Neuronal stem cell (in vitro differentiated cells): ENCODE measurements around the gene IRS2.

ENCODE experiments used
- DNase-seq: peaks from one replicate; pipeline ENCODE4 v3.0.0-alpha.2; 2013; ENCODE audit warnings: low spot score
- H2AFZ ChIP-seq: one replicate; pipeline ENCODE4 v1.6.1; 2013; ENCODE audit warnings: mild to moderate bottlenecking, low read length, inconsistent platforms
- H2AK5ac ChIP-seq: 2 replicates; pipeline ENCODE4 v1.6.1; 2013; ENCODE audit warnings: low read depth, mild to moderate bottlenecking, inconsistent platforms, low read length, moderate library complexity, mixed read lengths
- H2BK120ac ChIP-seq: 2 replicates; pipeline ENCODE4 v1.6.1; 2013; ENCODE audit warnings: low read depth, mild to moderate bottlenecking, inconsistent platforms, low read length, moderate library complexity, mixed read lengths
- H2BK12ac ChIP-seq: one replicate; pipeline ENCODE4 v1.6.1; 2013; ENCODE audit warnings: low read length, inconsistent platforms
- H2BK15ac ChIP-seq: 2 replicates; pipeline ENCODE4 v1.6.1; 2013; ENCODE audit warnings: mild to moderate bottlenecking, low read length, inconsistent platforms, mixed read lengths
- H2BK5ac ChIP-seq: one replicate; pipeline ENCODE4 v1.6.1; 2013; ENCODE audit warnings: inconsistent platforms, mild to moderate bottlenecking, low read length, moderate library complexity
- H3K14ac ChIP-seq: one replicate; pipeline ENCODE4 v1.6.1; 2013; ENCODE audit warnings: low read length, inconsistent platforms
- H3K18ac ChIP-seq: 2 replicates; pipeline ENCODE4 v1.6.1; 2013; ENCODE audit warnings: low read length, inconsistent platforms
- H3K23ac ChIP-seq: 2 replicates; pipeline ENCODE4 v1.6.1; 2013; ENCODE audit warnings: low read depth, mild to moderate bottlenecking, mixed read lengths, low read length, inconsistent platforms; ENCODE audit not compliant: poor library complexity
- H3K27ac ChIP-seq: replicated peaks from 3 replicates; pipeline ENCODE4 v1.5.1; 2013; ENCODE audit warnings: low read length, inconsistent platforms
- H3K27me3 ChIP-seq, 3 experiments: 2 replicates each; pipeline ENCODE4 v1.6.1; 2013; ENCODE audit warnings: low read length in 3 of 3, mild to moderate bottlenecking in 2 of 3, inconsistent platforms in 1 of 3, low read depth in 1 of 3, mixed read lengths in 1 of 3, moderate library complexity in 1 of 3; ENCODE audit not compliant: control insufficient read depth in 3 of 3, insufficient read depth in 3 of 3
- H3K36me3 ChIP-seq, 2 donors: replicated peaks in 1 of 2; 2 replicates each; pipeline ENCODE4 v1.6.1; 2013; ENCODE audit warnings: low read length in 2 of 2; ENCODE audit not compliant: control insufficient read depth in 2 of 2, insufficient read depth in 2 of 2
- H3K4ac ChIP-seq: 2 replicates; pipeline ENCODE4 v1.6.1; 2013; ENCODE audit warnings: inconsistent platforms, mild to moderate bottlenecking, low read length, moderate library complexity
- H3K4me1 ChIP-seq, 2 donors: 1 replicate in 1 of 2; 2 replicates in 1 of 2; pipeline ENCODE4 v1.6.1; 2013; ENCODE audit warnings: low read length in 2 of 2, low read depth in 1 of 2; ENCODE audit not compliant: control insufficient read depth in 2 of 2, insufficient read depth in 1 of 2
- H3K4me2 ChIP-seq: one replicate; pipeline ENCODE4 v1.6.1; 2013; ENCODE audit warnings: mild to moderate bottlenecking, low read length, inconsistent platforms; ENCODE audit not compliant: insufficient read depth, poor library complexity, severe bottlenecking
- H3K4me3 ChIP-seq, 2 donors: 2 replicates each; pipeline ENCODE4 v1.5.1; 2013; ENCODE audit warnings: low read length in 2 of 2, mild to moderate bottlenecking in 2 of 2, inconsistent platforms in 1 of 2, moderate library complexity in 1 of 2
- H3K79me1 ChIP-seq: one replicate; pipeline ENCODE4 v1.6.1; 2013; ENCODE audit warnings: low read depth, mild to moderate bottlenecking, inconsistent platforms, low read length, moderate library complexity
- H3K9ac ChIP-seq: one replicate; pipeline ENCODE4 v1.6.1; 2013; ENCODE audit warnings: mild to moderate bottlenecking, low read depth, low read length, inconsistent platforms; ENCODE audit not compliant: poor library complexity
- H3K9me3 ChIP-seq, 2 donors: replicated peaks in 1 of 2; 2 replicates each; pipeline versions ENCODE3 to v1.6.1; 2013; ENCODE audit warnings: low read length in 2 of 2, mild to moderate bottlenecking in 2 of 2, inconsistent platforms in 1 of 2, low read depth in 1 of 2, mixed read lengths in 1 of 2, moderate library complexity in 1 of 2; ENCODE audit not compliant: control insufficient read depth in 2 of 2, insufficient read depth in 1 of 2
- H4K8ac ChIP-seq: one replicate; pipeline ENCODE4 v1.6.1; 2013; ENCODE audit warnings: low read depth, mild to moderate bottlenecking, inconsistent platforms, low read length, moderate library complexity
- H4K91ac ChIP-seq: one replicate; pipeline ENCODE4 v1.6.1; 2013; ENCODE audit warnings: low read length, low read depth, mild to moderate bottlenecking, inconsistent platforms; ENCODE audit not compliant: poor library complexity
- WGBS, 2 donors: extraction: QIAGEN DNeasy Blood & Tissue Kit; methylation state at CpG; one replicate each; pipeline ENCODE4 v1.1.7; 2013; ENCODE audit warnings: missing lambda C conversion rate in 2 of 2, mixed read lengths in 1 of 2; ENCODE audit not compliant: insufficient read length in 2 of 2, insufficient replicate concordance in 1 of 2; ENCODE audit errors: extremely low coverage in 2 of 2; 5-methylcytosine and 5-hydroxymethylcytosine counted together

Gene IRS2

DNA sequence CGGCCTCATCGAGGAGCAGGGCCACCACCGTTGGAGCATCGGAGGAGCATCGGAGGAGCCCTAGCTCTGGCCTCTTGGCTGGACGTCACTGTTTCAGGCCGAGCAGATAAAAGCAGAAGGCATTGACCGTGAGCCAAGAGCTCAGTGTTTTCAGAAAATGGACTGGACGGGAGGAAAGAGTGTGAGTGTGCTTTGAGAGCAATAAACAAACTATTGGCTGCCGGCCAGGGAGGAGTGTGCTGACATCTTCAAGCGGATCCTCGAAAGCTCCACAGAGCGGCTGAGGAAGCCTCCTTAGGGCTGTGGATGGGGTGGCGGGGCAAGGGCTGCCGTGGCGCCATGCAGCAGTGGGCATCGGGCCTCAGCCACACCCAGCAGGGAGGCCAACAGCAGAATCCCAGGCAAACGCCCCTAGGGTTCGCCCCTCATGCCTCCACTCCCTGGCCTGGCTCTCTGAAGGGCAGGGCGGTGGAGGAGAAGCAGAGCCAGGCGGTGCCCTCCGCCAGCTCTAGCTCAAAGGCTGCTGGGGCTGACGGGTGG is 41.8 kb downstream of the IRS2 start:
- no peak overlapping the region for H4K91ac ChIP-seq
- no peak overlapping the region for H2BK12ac ChIP-seq
- no peak overlapping the region for H3K23ac ChIP-seq
- H2AK5ac ChIP-seq: peak overlapping the region; percentile 45
- H3K79me1 ChIP-seq: no peaks in the 10 kb centered on the region
- H3K4me1 ChIP-seq: peaks cover 0 to 6% of the 10 kb centered on the region in 2 donors
- no peaks in the 10 kb centered on the region for H3K27me3 ChIP-seq
- DNase-seq: no peak
- no peak overlapping the region for H2BK5ac ChIP-seq
- no peak overlapping the region for H2BK120ac ChIP-seq
- peak overlapping the region; percentile 40 for H3K14ac ChIP-seq
- no peak overlapping the region for H3K27ac ChIP-seq
- peak overlapping the region; percentile 46 for H2BK15ac ChIP-seq
- H3K9me3 ChIP-seq: peaks cover 1 to 2% of the 10 kb centered on the region in 2 donors
- WGBS, 2 donors: no CpG with 5 or more reads among the region's 23 CpGs
- H3K36me3 ChIP-seq: no peaks in the 10 kb centered on the region
- no peak overlapping the region for H3K9ac ChIP-seq
- no peak overlapping the region for H3K4me3 ChIP-seq
- peak overlapping the region; percentile 84 for H2AFZ ChIP-seq
- H4K8ac ChIP-seq: no peak overlapping the region
- H3K4me2 ChIP-seq: no peak overlapping the region
- peak overlapping the region; percentile 86 for H3K18ac ChIP-seq
- no peak overlapping the region for H3K4ac ChIP-seq

DNA sequence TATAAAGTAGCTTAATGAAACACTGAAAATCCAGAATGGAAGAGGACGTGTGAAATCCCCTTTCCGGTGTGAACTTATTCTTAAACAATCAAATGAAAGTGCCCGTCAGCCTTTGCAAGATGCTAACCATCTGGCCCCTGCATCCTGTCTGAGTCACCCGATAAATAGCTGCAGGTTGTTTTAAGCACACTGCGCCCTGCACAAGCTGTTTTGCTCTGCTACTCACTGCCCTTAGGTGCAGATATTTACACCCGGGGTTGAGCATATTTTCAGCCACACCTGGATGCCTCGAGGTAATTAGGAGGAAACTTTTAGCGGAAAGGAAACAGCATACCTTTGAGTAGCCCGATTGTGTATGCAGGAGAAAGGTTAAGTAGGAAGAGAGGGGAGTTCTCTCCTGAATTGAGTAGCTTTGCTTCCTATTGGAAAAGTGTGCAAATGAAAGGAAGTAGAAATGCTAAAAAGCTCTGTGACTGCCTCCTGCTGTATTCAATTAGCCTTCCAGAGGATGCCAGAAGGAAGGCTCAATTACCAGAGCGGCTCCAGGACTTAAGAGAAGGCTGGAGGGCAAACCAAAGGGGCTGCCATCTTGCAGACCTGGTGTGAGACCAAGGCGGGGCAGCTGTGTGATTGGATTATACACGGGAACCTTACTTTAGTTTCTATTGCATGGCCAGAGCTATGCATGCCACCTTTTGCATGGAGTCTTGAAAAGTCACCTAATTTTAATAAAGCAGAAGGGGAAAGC is 42.5 kb downstream of the IRS2 start:
- Histone ChIP-seq H3K18ac (no peak overlapping the region), H4K91ac (no peak overlapping the region), H2AK5ac (no peak overlapping the region), H3K27ac (no peak overlapping the region), H3K27me3 (no peaks in the 10 kb centered on the region), H3K14ac (no peak overlapping the region), H3K4ac (no peak overlapping the region), H2BK15ac (no peak overlapping the region), H3K4me3 (no peak overlapping the region), H3K9me3 (peaks cover 1 to 2% of the 10 kb centered on the region in 2 donors), H3K79me1 (no peaks in the 10 kb centered on the region), H2AFZ (peak overlapping the region; percentile 84), H4K8ac (no peak overlapping the region), H3K9ac (no peak overlapping the region), H2BK12ac (no peak overlapping the region), H3K4me2 (no peak overlapping the region), H3K23ac (no peak overlapping the region), H3K4me1 (peaks cover 0 to 6% of the 10 kb centered on the region in 2 donors), H2BK120ac (no peak overlapping the region), H2BK5ac (no peak overlapping the region), H3K36me3 (no peaks in the 10 kb centered on the region)
- WGBS, 2 donors: no CpG with 5 or more reads among the region's 12 CpGs
- DNase-seq: no peak

DNA sequence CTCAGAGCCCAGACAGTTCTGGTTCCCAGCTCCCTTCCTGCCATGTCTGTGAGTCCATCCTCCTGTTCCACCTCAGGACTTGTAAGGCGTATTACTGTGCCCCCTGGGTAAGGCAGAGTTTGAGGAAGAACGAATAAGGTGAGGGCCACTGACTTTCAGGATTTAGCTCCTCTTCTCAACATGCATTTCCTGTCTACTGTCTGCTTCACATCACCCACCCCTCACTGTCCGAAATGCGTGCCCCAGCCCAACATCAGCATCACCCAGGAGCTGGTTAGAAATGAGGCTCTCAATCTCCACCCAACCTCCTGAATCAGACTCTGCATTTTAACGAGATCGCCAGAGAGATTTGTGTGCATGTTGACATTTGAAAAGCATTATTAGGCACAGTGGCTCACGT is 44.4 kb downstream of the IRS2 start:
- no peak overlapping the region for H4K8ac ChIP-seq

DNA sequence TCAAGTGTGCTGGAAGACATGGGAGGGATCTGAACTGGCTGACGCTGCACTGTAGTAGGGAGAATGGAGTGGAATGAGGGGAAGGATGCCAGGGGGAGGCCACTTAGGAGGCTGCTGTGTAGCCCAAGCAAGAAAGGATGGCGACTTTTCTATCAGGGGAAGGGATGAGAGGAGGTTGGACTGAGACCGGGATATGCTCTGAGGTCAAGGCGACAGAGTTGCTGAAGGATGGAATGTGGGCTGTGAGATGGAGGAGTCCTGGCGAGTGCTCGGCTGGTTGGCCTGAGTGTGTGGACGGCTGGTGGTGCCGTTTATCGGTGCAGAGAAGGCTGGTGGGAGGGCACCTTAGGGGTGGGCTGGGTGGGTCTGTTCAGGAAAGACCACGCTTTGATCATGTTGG is 45.7 kb downstream of the IRS2 start:
- Histone ChIP-seq H3K79me1 (no peaks in the 10 kb centered on the region), H2AFZ (no peak overlapping the region), H3K36me3 (no peaks in the 10 kb centered on the region), H3K9me3 (peaks cover under 1 to 1% of the 10 kb centered on the region in 2 donors), H2BK15ac (no peak overlapping the region), H3K14ac (no peak overlapping the region), H3K4me2 (no peak overlapping the region), H3K4ac (no peak overlapping the region), H3K23ac (no peak overlapping the region), H3K9ac (no peak overlapping the region), H3K18ac (no peak overlapping the region), H2BK120ac (no peak overlapping the region), H3K27ac (no peak overlapping the region), H2BK5ac (no peak overlapping the region), H2BK12ac (no peak overlapping the region), H2AK5ac (no peak overlapping the region), H4K8ac (no peak overlapping the region), H3K4me3 (no peak overlapping the region), H3K27me3 (no peaks in the 10 kb centered on the region), H4K91ac (no peak overlapping the region), H3K4me1 (peaks cover 0 to 6% of the 10 kb centered on the region in 2 donors)
- no peak for DNase-seq
- WGBS, 2 donors: no CpG with 5 or more reads among the region's 10 CpGs

More for the DNA sequence above, 44.4 kb downstream of the IRS2 start:
- WGBS, 2 donors: no CpG with 5 or more reads among the region's 7 CpGs
- H2BK12ac ChIP-seq: no peak overlapping the region
- no peak overlapping the region for H3K4me2 ChIP-seq
- no peak overlapping the region for H4K91ac ChIP-seq
- no peaks in the 10 kb centered on the region for H3K36me3 ChIP-seq
- no peak for DNase-seq
- H3K79me1 ChIP-seq: no peaks in the 10 kb centered on the region
- no peak overlapping the region for H3K14ac ChIP-seq
- peaks cover 0 to 6% of the 10 kb centered on the region in 2 donors for H3K4me1 ChIP-seq
- no peak overlapping the region for H3K27ac ChIP-seq
- no peak overlapping the region for H2AFZ ChIP-seq
- H3K4me3 ChIP-seq: no peak overlapping the region
- no peak overlapping the region for H3K23ac ChIP-seq
- H3K18ac ChIP-seq: peak overlapping the region; percentile 68
- peak overlapping the region; percentile 71 for H2BK15ac ChIP-seq
- no peak overlapping the region for H3K9ac ChIP-seq
- no peak overlapping the region for H2BK120ac ChIP-seq
- H3K27me3 ChIP-seq: no peaks in the 10 kb centered on the region
- H2BK5ac ChIP-seq: no peak overlapping the region
- peaks cover 1 to 2% of the 10 kb centered on the region in 2 donors for H3K9me3 ChIP-seq
- no peak overlapping the region for H3K4ac ChIP-seq
- no peak overlapping the region for H2AK5ac ChIP-seq
